Coronary artery (tissue), 2 donors: ENCODE data around the gene DGKG.
A peak's percentile ranks its signal among the peaks of the same experiment; 100 is the strongest.

ENCODE experiments used
- DNase-seq: peaks from one replicate; pipeline ENCODE4 v3.0.0-alpha.2; 2017; ENCODE audit warnings: low spot score
- H3K27ac ChIP-seq, 2 donors: fragments of 200-600 bp; sonication (generic); one replicate each; pipeline ENCODE4 v1.5.1; 2016 to 2019
- H3K4me3 ChIP-seq: fragments of 200-600 bp; sonication (generic); 2 replicates; pipeline ENCODE4 v1.5.1; 2016; ENCODE audit warnings: mild to moderate bottlenecking, moderate library complexity
- CTCF ChIP-seq: fragments of 200-600 bp; sonication (generic); IDR thresholded peaks from one replicate; pipeline ENCODE4 v1.5.1; 2019; ENCODE audit warnings: antibody characterized with exemption

Gene DGKG

GRCh38 chr3:186193534-186194450 lies 168.2 kb downstream of the DGKG start:
- DNase-seq = no peak
- TF ChIP-seq CTCF = no peak
- Histone ChIP-seq H3K4me3 (peak overlapping the region; percentile 20), H3K27ac (no peak overlapping the region)

- Histone ChIP-seq H3K27ac (no peak overlapping the region), H3K4me3 (no peak overlapping the region)
- no peak for TF ChIP-seq CTCF
Measured at GRCh38 chr3:186192823-186193222, 169.2 kb downstream of the DGKG start.

GRCh38 chr3:186189492-186189891 lies 172.5 kb downstream of the DGKG start:
- TF ChIP-seq CTCF = no peak
- no peak for DNase-seq
- Histone ChIP-seq H3K4me3 (no peak overlapping the region), H3K27ac (no peak overlapping the region)

More at GRCh38 chr3:186192823-186193222, 169.2 kb downstream of the DGKG start:
- no peak for DNase-seq

GRCh38 chr3:186187401-186188275 lies 174.4 kb downstream of the DGKG start:
- DNase-seq = no peak
- TF ChIP-seq CTCF = no peak
- Histone ChIP-seq H3K4me3 (no peak overlapping the region), H3K27ac (no peak overlapping the region)

- H3K27ac ChIP-seq = peak overlapping the region in 1 of 2 donors; percentile 74
Measured at GRCh38 chr3:186185194-186185787, 176.7 kb downstream of the DGKG start.

GRCh38 chr3:186184021-186184420 lies 178.0 kb downstream of the DGKG start:
- Histone ChIP-seq H3K4me3 (no peak overlapping the region), H3K27ac (peak overlapping the region in 1 of 2 donors; percentile 74)
- no peak for DNase-seq
- TF ChIP-seq CTCF = no peak

More at GRCh38 chr3:186185194-186185787, 176.7 kb downstream of the DGKG start:
- H3K4me3 ChIP-seq = no peak overlapping the region
- TF ChIP-seq CTCF = no peak
- no peak for DNase-seq
